B cell (primary cell): ENCODE measurements around the gene STRN. TPM values are rescaled to one million over a fixed set of nuclear protein-coding genes. Genes with fewer than 3 reads are reported as not detected.

ENCODE experiments used
- ATAC-seq: fragments of 200-7000 bp; cut with Tn5 transposase; one replicate; pipeline ENCODE4 v1.10.0; 2021; ENCODE audit warnings: low read depth, mild to moderate bottlenecking, moderate number of reproducible peaks, moderate library complexity
- CTCF ChIA-PET: fragments of 350-600 bp; sonication (Branson Sonifier 250); formaldehyde crosslinking; loops from one replicate; lab custom pipeline; 2021; ENCODE audit warnings: antibody characterized with exemption, inconsistent platforms; lab: Charles Lee
- POLR2A ChIA-PET: fragments of 350-600 bp; sonication (Branson Sonifier 250); formaldehyde crosslinking; loops from one replicate; lab custom pipeline; 2021; ENCODE audit warnings: antibody characterized with exemption; lab: Charles Lee
- DNase-seq: peaks from one replicate; pipeline ENCODE4 v3.0.0; 2013
- H2AFZ ChIP-seq: 2 replicates; pipeline ENCODE4 v1.6.1; 2012; ENCODE audit warnings: mild to moderate bottlenecking, low read depth, low read length; ENCODE audit not compliant: insufficient read depth, poor library complexity, severe bottlenecking
- H3K27ac ChIP-seq, 2 donors: 1 replicate in 1 of 2; 2 replicates in 1 of 2; pipeline ENCODE4 v1.5.1; 2012 to 2013; ENCODE audit warnings: low read length in 2 of 2, mild to moderate bottlenecking in 2 of 2, moderate library complexity in 1 of 2
- H3K27me3 ChIP-seq, 4 experiments: fragments of 200-600 bp in 1 of 4; sonication (generic) in 1 of 4; replicated peaks in 1 of 4; 1 replicate in 2 of 4; 2 replicates in 2 of 4; pipeline versions ENCODE4 v1.6.1 to v1.7.0; 2013 to 2016; ENCODE audit warnings: low read length in 3 of 4, mild to moderate bottlenecking in 2 of 4, mixed read lengths in 1 of 4, moderate library complexity in 1 of 4; ENCODE audit not compliant: insufficient read depth in 4 of 4, control insufficient read depth in 3 of 4; ENCODE audit errors: control extremely low read depth in 1 of 4
- H3K36me3 ChIP-seq, 2 experiments: replicated peaks in 1 of 2; 1 replicate in 1 of 2; 2 replicates in 1 of 2; pipeline versions ENCODE4 v1.6.1 to v1.7.1; 2013; ENCODE audit warnings: low read length in 1 of 2; ENCODE audit not compliant: insufficient read depth in 2 of 2, control insufficient read depth in 1 of 2; ENCODE audit errors: control extremely low read depth in 1 of 2, extremely low read depth in 1 of 2
- H3K4me1 ChIP-seq, 2 donors: fragments of 200-600 bp in 1 of 2; sonication (generic) in 1 of 2; 1 replicate in 1 of 2; 2 replicates in 1 of 2; pipeline versions ENCODE4 v1.5.1 to v1.6.1; 2013 to 2017; ENCODE audit warnings: low read length in 2 of 2; ENCODE audit not compliant: control insufficient read depth in 2 of 2, insufficient read depth in 2 of 2
- H3K4me2 ChIP-seq: replicated peaks from 2 replicates; pipeline ENCODE3; 2012; ENCODE audit warnings: mild to moderate bottlenecking, low read depth, low read length; ENCODE audit not compliant: poor library complexity, severe bottlenecking
- H3K4me3 ChIP-seq, 5 experiments: fragments of 200-600 bp in 1 of 5; sonication (generic) in 1 of 5; 1 replicate in 3 of 5; 2 replicates in 2 of 5; pipeline versions ENCODE4 v1.5.1 to v1.7.0; 2011 to 2016; ENCODE audit warnings: low read length in 4 of 5, mild to moderate bottlenecking in 4 of 5, low read depth in 2 of 5, control low read depth in 1 of 5, moderate library complexity in 1 of 5; ENCODE audit not compliant: insufficient read depth in 1 of 5; ENCODE audit errors: control extremely low read depth in 1 of 5, extremely low read depth in 1 of 5
- H3K79me2 ChIP-seq: fragments of 200-600 bp; sonication (generic); one replicate; pipeline ENCODE4 v1.6.0; 2016; ENCODE audit warnings: low read length; ENCODE audit not compliant: control insufficient read depth, insufficient read depth
- H3K9ac ChIP-seq: fragments of 200-600 bp; sonication (generic); 2 replicates; pipeline ENCODE4 v1.6.1; 2017; ENCODE audit warnings: mild to moderate bottlenecking, low read length, moderate library complexity
- H3K9me3 ChIP-seq, 3 donors: one replicate each; pipeline versions ENCODE4 v1.6.1 to v1.7.1; 2013; ENCODE audit warnings: low read length in 2 of 3; ENCODE audit not compliant: control insufficient read depth in 2 of 3, insufficient read depth in 1 of 3; ENCODE audit errors: control extremely low read depth in 1 of 3
- H4K20me1 ChIP-seq: 2 replicates; pipeline ENCODE4 v1.6.0; 2012; ENCODE audit warnings: mild to moderate bottlenecking, low read length; ENCODE audit not compliant: insufficient read depth, control insufficient read depth, poor library complexity, severe bottlenecking
- H3K27ac Mint-ChIP-seq: one replicate; pipeline ENCODE4 v1.8.0; 2021; ENCODE audit warnings: mixed read lengths
- H3K27me3 Mint-ChIP-seq: one replicate; pipeline ENCODE4 v1.8.0; 2021; ENCODE audit warnings: mixed read lengths
- H3K4me1 Mint-ChIP-seq: one replicate; pipeline ENCODE4 v1.8.0; 2021; ENCODE audit warnings: mixed read lengths
- H3K4me3 Mint-ChIP-seq: one replicate; pipeline ENCODE4 v1.8.0; 2021; ENCODE audit warnings: mixed read lengths
- H3K9me3 Mint-ChIP-seq: one replicate; pipeline ENCODE4 v1.8.0; 2022; ENCODE audit warnings: mixed read lengths; ENCODE audit not compliant: insufficient read depth
- CTCF ChIP-seq: fragments of 200-600 bp; IDR thresholded peaks from one replicate; pipeline ENCODE4 v1.8.0; 2022; ENCODE audit warnings: antibody characterized with exemption, mild to moderate bottlenecking
- EZH2 ChIP-seq: IDR thresholded peaks from 2 replicates; pipeline ENCODE4 v1.6.1; 2012; ENCODE audit warnings: borderline replicate concordance, low read depth, mild to moderate bottlenecking, moderate library complexity, low read length; ENCODE audit not compliant: insufficient read depth, poor library complexity, severe bottlenecking
- WGBS: methylation state at CpG from one replicate; pipeline ENCODE4 v1.1.5; 2013; ENCODE audit warnings: missing lambda C conversion rate; ENCODE audit not compliant: insufficient coverage; 5-methylcytosine and 5-hydroxymethylcytosine counted together
- intact Hi-C: fragments of 100-400 bp; cut with micrococcal nuclease; formaldehyde crosslinking; loops from one replicate; pipeline ENCODE4 v1.10.0; 2022
- polyA plus RNA-seq: library from polyadenylated mRNA; depleted of rRNA; stranded (reverse); fragments of >200 nt; gene quantifications from 2 replicates; pipeline ENCODE4 v1.2.3, GENCODE V29; 2012
- total RNA-seq, 2 donors: library from RNA; stranded (reverse); fragments of 120-200 nt in 1 of 2; gene quantifications; 1 replicate in 1 of 2; 2 replicates in 1 of 2; pipeline versions ENCODE4 v1.2.3 to v1.2.4, GENCODE V29; 2013 to 2022

Gene STRN
- total and polyA plus RNA-seq, 2 donors (not counting 1 experiment from before 2014, with no cell fraction given), result 5.8 to 38.6 TPM

GRCh38 chr2:36967236-36967876, 1.0 kb upstream of the STRN start:
- Histone ChIP-seq H4K20me1 (peaks cover 18% of the 10 kb centered on the region), H3K9me3 (no peaks in the 10 kb centered on the region), H3K27ac (peak overlapping the region; percentile 72 to 89), H3K4me1 (peaks cover 21 to 23% of the 10 kb centered on the region in 2 donors), H2AFZ (peak overlapping the region; percentile 98), H3K9ac (peak overlapping the region; percentile 88), H3K27me3 (no peaks in the 10 kb centered on the region), H3K4me3 (peak overlapping the region; percentile 66 to 91 (median 79)), H3K4me2 (peak overlapping the region; percentile 83), H3K79me2 (peaks cover 40% of the 10 kb centered on the region), H3K36me3 (no peaks in the 10 kb centered on the region)
- WGBS, result 38% methylated on average over 9 of the region's 15 CpGs
- peak overlapping the region; percentile 94 for H3K27ac Mint-ChIP-seq
- H3K4me1 Mint-ChIP-seq, result peaks cover 29% of the 10 kb centered on the region
- ChIA-PET POLR2A (interaction anchor here (0.6 to 1.5 kb wide), 4 partner anchors 23 to 1397 kb away, joined by 3 to 11 read pairs (median 6); no protein-coding TSS in a partner anchor), CTCF (no interaction called here)
- TF ChIP-seq CTCF (no peak), EZH2 (no peak)
- no peak for ATAC-seq
- no peaks in the 10 kb centered on the region for H3K27me3 Mint-ChIP-seq
- peak overlapping the region; percentile 93 for H3K4me3 Mint-ChIP-seq
- intact Hi-C loops, result loop anchor here (2.0 to 10.0 kb wide), 7 partner anchors 265 to 1807 kb away; partner anchors contain the start of genes ATL2, CDC42EP3, CEBPZ and GEMIN6
- DNase-seq, result peak; percentile 36
- no peaks in the 10 kb centered on the region for H3K9me3 Mint-ChIP-seq
